GM18508 (cell line): Measurements from ENCODE around the gene STMP1.

Experiments
- ATAC-seq: cut with Tn5 transposase; IDR thresholded peaks from one replicate; pipeline ENCODE4 v1.9.1; 2021; ENCODE audit warnings: moderate number of reproducible peaks; ENCODE audit not compliant: insufficient read depth, unreplicated experiment

Gene STMP1

DNA sequence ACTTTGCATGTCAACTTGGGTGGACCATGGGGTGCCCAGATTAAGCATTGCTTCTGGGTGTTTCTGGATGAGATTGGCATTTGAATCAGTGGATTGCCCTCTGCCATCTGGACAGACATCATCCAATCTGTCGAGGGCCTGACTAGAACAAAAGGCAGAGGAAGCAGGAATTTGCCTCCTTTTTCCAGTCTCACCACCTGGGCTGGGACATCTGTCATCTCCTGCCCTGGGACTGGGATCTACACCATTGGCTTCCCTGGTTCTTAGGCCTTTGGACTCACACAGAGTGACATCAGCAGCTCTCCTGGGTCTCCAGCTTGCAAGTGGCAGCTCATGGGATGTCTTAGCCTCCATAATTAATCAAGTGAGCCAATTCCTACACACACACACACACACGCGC is 55.4 kb downstream of the STMP1 start:
- ATAC-seq: no peak

DNA sequence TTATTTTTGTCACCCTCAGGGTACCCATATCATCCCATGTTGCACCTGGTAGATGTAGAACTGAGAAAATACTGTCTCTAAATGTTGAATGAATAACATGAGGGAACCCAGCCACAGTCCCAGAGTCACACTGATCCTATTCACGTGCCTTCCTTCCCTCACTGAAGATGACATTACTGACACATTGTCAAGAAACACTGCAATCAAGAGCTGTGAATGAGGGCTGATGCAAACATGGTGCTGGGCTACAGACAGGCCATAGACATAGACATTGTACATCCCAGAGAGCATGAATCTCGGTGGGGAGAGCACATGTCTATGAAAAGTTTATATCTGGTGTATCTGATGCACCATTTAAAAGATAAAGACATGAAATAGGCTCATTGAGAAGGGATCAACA is 55.9 kb downstream of the STMP1 start:
- ATAC-seq: no peak

DNA sequence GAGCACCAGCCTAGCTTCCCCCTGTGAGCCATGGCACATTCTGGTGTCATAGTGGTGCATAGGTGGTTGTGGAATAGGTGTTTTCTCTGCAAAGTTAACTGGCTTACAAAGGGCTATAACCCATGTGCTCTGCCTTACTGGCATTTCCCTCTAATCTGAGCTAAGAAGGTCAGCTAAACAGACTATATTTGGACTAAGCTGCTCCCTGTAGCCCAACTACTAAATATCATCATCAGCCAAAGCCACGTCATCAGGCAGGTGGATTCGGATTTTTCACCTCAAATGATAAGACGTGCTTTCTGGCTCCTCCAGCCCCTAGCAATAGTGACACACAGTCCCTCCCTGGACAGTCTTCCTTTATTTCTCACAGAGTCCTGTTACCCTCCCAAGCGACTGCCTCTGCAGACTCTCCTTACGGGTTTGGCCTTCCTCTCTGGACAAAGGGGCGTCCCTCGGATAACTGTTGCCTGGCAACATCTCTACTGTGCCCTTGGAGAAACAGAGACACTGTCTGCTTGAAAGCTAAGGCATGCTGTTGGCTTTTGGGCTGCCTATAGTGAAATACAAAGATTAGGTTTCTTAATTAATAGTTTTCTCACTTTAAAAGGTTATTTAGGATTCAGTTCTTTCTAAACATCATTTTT is 56.6 kb downstream of the STMP1 start:
- ATAC-seq: no peak

- ATAC-seq: no peak
These were observed 57.4 kb downstream of the STMP1 start for GRCh38 chr7:135719688-135720087.

GRCh38 chr7:135721198-135721820 is 59.0 kb downstream of the STMP1 start:
- no peak for ATAC-seq

GRCh38 chr7:135723411-135723810 is 61.1 kb downstream of the STMP1 start:
- ATAC-seq: no peak
